Measurements from ENCODE around the gene ARHGEF6.

- TF ChIP-seq POLR2A (IDR thresholded peaks at IDR 0.05; ENCODE audit: extremely low read depth, insufficient read length) (no peak), CTCF (IDR thresholded peaks at IDR 0.05; ENCODE audit: low read depth, low read length) (no peak), MAX (IDR thresholded peaks at IDR 0.05; ENCODE audit: low read depth, low read length) (no peak)
Observed at GRCh38 chrX:136794080-136794479, 13.3 kb upstream of the ARHGEF6 start.
